C1 segment of cervical spinal cord (tissue), 14 donors: ENCODE data around the gene VIPR2.
"Not testable (repeated sequence)": the region's sequence is repeated elsewhere in the genome, so short reads cannot be mapped to it uniquely, and the experiment has no call there.

Source experiments
- DNase-seq, 14 donors: peaks; one replicate each; lab custom pipeline; 2025; lab: John Stamatoyannopoulos, UW

The VIPR2 gene

DNA sequence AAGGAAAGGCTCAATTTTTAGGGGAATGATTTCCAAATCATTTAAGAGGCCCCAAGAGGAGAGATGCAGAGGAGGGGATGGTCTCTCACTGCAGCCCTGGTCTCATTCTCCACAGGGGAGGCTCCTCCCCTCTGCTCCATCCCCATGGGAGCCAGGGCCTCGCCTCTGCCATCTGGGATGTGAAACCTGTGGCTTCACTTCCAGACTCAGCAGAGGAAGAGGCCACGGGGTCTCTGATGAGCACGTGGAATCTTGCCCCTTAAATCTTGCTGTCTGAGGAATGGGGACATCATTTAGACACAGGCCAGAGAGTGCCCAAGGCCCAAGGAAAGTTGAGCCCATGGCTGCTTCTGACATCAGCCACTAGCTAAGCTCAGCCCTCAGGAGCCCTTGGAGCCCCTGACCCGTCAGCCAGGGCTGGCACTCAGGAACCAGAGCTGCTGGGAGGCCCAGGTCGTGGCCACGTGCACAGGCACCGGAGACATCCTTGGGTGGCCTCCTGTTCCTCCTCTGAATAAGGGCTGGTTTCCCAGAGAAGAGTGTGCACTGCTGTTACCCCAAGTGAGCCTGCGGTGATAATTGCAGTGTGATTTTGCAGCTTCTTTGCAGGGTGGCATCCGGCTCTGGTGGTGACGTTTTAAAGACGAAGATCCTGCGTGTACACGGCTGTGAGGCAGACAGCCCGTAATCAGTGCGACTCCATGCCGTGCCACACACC is 50.5 kb downstream of the VIPR2 start:
- DNase-seq: no peak

DNA sequence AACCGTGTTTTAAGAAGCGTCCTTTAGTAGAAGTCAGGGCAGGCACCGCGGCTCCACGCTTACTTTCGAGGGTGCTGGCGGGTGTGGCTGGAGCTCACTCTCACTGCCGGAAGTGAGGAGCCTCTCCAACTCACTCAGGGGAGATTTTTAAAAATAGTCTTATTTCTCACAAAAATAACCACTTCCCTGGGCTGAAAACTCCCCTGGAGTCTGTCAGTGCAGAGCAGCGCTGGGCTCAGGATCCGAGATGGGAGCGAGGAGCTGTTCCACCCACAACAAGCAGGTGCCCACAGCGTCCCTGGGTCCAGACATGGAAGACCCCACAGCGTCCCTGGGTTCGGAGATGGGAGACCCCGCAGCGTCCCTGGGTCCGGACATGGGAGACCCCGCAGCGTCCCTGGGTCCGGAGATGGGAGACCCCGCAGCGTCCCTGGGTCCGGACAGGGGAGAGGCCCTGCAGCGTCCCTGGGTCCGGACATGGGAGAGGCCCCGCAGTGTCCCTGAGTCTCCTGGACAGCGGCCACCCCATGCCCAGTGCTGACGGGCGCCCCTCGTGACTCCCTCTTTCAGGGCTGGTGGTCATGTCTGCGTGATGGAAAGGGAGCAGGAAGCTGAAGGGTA is 51.2 kb downstream of the VIPR2 start:
- no peak for DNase-seq

- no peak for DNase-seq
Observed at GRCh38 chr7:159092701-159093121, 52.0 kb downstream of the VIPR2 start.

GRCh38 chr7:159091480-159092475 is 52.9 kb downstream of the VIPR2 start:
- no peak for DNase-seq

GRCh38 chr7:159091041-159091440 is 53.6 kb downstream of the VIPR2 start:
- DNase-seq: no peak

- DNase-seq: no peak
Observed at GRCh38 chr7:159088016-159088865, 56.4 kb downstream of the VIPR2 start.

DNA sequence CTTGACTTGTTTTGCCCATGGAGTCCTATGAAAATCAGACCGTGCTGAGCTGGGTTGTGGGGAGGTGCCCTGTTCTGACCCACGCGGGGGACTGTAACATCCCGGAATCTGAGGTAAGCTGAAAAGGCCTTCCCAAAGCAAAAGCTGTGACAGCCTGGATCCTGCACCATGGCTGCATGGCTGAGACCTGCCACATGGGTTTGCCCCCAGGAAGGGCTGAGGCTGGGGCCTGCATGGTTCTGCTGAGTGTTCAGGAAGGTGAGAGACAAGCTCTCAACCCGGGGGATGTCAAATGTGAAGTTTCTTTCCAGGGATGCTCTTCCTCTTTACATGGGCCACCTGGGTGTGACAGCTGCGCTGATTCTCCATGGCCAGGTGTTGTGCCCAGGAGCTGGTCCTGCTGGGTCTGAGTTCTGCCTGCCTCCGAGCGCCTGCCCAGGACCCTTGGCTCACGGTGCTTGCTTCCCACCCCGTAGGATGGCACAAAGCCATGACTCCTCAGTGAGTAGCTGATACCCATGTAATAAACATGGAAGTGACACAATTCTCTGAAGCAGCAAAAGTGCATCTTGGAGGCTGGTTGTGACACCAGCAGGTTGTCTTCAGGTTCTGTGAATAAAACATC is 58.3 kb downstream of the VIPR2 start:
- no peak for DNase-seq

DNA sequence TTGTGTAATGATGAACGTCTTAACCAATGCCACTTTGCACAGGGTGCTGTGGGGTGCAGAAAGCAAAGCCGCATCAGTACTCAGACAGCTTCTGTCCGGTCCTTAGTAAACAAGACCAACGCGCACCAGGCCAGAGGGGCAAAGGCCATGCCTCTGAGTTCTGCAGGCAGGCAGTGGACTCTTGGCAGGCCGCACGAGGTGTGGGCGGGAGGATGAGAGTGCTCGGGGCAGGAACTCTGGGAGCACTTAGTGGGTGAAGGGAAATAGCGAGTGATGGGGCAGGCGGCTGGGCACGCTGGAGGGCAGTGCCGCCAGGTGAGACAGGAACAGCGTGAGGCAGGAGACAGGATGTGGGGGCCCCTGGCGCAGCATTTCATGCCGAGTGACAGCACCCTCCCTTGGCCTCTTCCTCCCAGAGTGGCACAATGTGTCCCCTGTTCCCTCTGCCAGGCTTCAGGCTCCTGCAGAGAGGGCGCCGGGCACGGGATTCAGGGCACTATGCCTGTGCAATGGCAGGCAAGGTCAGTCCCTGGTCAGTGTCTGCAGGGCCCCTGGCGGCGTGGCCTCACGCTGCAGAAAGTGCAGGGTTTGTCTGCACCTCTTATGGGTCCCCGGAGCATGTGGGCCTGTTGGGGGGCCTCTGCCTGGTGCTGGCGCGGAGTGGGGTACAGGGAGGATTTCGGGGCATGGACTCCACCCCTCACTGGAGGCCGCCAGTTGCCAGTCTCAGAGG is 60.4 kb downstream of the VIPR2 start:
- DNase-seq: no peak

GRCh38 chr7:159083698-159084068 is 61.0 kb downstream of the VIPR2 start:
- no peak for DNase-seq

DNA sequence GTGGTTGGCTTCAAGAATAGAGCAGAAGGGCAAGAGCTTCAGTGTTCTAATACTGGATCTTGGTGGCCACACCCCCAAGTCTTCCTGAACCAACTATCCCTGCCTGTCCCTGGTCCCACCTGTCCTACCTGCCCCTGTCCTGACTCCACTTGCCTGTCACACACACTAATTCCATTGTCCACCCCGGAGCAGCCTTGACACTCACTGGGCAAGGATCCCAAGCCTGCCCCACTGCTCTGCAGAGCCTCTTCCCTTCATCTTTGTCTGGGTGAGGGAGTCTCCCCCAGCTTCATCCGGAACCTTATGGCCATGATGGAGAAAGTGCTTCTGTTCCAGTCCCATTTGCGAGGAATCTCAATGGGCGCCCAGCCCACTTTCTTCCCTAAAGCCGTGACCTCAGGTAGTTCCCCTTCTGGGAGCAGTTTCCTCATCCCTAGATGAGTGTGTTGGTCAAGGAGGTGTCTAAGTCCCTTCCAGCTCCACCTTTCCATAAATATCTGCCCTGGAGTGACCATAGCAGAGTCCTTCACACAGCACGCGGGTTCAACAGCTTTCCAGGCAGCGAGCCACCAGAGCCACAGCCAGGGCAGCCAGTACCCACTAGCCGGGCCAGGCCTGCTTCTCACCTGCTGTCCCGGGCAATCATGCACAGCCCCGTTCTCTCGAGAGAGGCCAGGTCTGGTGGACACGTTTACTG is 61.5 kb downstream of the VIPR2 start:
- no peak for DNase-seq

- DNase-seq: not testable (repeated sequence)
Observed at GRCh38 chr7:159082075-159082474, 62.6 kb downstream of the VIPR2 start.

- DNase-seq: no peak
Observed at GRCh38 chr7:159078911-159079270, 65.8 kb downstream of the VIPR2 start.

DNA sequence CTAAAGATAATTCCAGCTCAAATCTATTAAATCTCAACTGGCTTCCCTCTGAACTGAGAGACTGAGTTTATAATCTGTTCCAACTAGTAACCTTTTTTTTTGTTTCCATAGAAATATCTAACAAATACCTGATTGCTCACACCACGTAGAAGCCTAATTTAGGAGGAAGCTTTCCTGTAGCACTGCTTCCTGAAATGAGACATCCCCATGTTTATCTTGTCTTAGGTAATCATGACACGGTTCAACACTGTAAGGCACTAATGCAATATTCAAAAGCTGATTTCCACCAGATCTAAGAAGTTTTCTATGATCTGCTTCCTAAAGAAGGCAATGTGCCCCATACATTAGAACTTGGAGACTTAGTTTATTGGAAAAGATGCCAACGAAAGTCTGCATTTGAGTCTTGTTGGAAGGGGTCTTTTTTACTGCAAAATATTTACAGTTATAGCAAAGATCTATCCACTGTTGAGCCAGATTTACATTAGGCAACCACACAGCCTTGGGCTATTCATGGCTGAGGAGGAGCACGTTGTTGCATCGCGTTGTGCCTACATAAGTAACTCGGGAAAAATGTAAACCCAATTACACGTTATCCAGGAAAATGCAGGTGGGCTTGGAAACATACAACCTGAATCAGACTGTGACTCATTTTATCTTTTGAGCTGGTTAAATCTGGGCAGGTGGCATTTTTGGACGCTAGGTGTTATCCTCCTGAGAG is 66.3 kb downstream of the VIPR2 start:
- DNase-seq: no peak

DNA sequence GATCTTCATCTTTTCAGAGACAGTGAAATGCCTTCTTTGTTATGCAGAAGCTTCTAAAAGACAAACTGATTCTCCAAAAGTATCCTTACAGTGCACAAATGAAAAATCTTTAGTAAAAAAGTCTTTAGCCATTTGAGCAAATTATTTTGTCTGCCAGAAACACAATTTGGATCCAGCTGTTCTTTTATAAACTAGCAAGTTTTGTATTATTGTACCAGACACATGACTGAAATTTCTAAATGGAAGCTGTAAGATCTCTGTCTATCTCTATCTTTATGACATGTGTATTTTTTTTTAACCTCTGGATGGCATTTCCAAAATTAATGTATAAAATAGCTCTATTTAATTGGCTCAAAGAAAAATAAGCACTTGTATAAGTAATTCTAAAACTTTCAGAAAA is 68.3 kb downstream of the VIPR2 start:
- no peak for DNase-seq

DNA sequence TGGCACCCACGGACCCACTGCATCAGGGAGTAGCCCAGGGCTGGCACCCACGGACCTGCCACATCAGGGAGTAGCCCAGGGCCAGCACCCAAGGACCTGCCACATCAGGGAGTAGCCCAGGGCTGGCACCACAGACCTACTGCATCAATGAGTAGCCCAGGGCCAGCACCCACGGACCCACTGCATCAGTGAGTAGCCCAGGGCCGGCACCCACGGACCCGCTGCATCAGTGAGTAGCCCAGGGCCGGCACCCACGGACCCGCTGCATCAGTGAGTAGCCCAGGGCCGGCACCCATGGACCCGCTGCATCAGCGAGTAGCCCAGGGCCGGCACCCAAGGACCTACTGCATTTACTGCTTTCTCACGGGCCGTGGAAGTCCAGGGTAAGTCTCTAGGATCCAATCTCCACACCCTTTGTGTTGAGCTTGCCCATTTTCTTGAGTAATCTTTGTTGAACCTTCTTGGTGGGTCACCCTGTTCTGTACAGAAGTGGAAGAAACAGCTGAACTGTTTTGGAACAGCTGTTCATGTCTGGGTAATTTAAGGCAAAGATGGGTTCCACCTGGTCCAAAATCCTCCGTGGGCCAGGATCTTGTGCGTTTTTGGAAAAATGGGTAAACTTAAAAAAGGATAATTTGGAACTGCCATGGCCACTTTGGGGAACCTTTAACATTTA is 69.0 kb downstream of the VIPR2 start:
- no peak for DNase-seq

DNA sequence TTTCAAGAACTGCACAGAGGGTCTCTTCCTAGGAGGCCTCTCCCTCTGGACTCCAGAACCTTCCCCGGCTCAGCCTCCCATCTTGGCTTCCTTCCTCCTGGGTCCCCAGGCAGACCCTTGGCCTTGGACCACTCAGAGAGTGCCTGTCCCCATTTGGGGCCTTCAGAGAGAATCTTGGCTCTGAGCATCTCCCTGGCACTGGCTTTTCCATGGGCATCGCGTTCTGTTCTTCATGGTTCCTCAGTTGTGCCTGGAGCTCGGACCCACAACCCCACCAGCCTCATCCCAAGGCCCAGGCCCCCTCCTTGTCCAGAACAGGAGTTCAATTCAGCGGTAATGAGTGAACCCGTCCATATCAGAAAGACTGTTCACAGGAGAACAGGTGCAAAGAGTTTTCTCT is 73.4 kb downstream of the VIPR2 start:
- DNase-seq: no peak

- no peak for DNase-seq
Observed at GRCh38 chr7:159070431-159071148, 74.1 kb downstream of the VIPR2 start.
